Prostate gland (tissue), 2 donors: ENCODE data around the gene RAB3IP. TPM values are rescaled to one million over a fixed set of nuclear protein-coding genes. Genes with fewer than 3 reads are reported as not detected.

ENCODE experiments used
- DNase-seq: peaks from one replicate; pipeline ENCODE4 v3.0.0-alpha.2; 2019; ENCODE audit warnings: low spot score
- H3K27ac ChIP-seq, 2 donors: fragments of 200-600 bp; sonication (generic); 2 replicates each; pipeline ENCODE4 v1.5.1; 2017 to 2019
- H3K27me3 ChIP-seq: fragments of 200-600 bp; sonication (generic); replicated peaks from 2 replicates; pipeline ENCODE4 v1.5.1; 2019; ENCODE audit not compliant: insufficient read depth
- H3K36me3 ChIP-seq, 2 donors: fragments of 200-600 bp; sonication (generic); 1 replicate in 1 of 2; 2 replicates in 1 of 2; pipeline versions ENCODE4 v1.5.1 to v1.8.1; 2017 to 2019
- H3K4me1 ChIP-seq: fragments of 200-600 bp; sonication (generic); replicated peaks from 2 replicates; pipeline ENCODE4 v1.5.1; 2019
- H3K4me3 ChIP-seq, 2 donors: fragments of 200-600 bp; sonication (generic); 2 replicates each; pipeline ENCODE4 v1.5.1; 2017 to 2019
- H3K9me3 ChIP-seq: fragments of 200-600 bp; sonication (generic); 2 replicates; pipeline ENCODE4 v1.5.1; 2017
- CTCF ChIP-seq, 4 experiments: fragments of 200-600 bp in 2 of 4; fragments of 450-650 bp in 2 of 4; sonication (generic) in 2 of 4; IDR thresholded peaks; 1 replicate in 3 of 4; 2 replicates in 1 of 4; pipeline ENCODE4 v1.5.1; 2016 to 2019; ENCODE audit warnings: antibody characterized with exemption in 4 of 4, mild to moderate bottlenecking in 2 of 4, moderate library complexity in 2 of 4
- POLR2A ChIP-seq: fragments of 450-650 bp; IDR thresholded peaks from one replicate; pipeline ENCODE4 v1.6.1; 2016; ENCODE audit warnings: antibody characterized with exemption, mild to moderate bottlenecking
- POLR2AphosphoS5 ChIP-seq: sonication (generic); formaldehyde crosslinking; IDR thresholded peaks from one replicate; pipeline ENCODE4 v1.6.1; 2017; ENCODE audit warnings: antibody characterized with exemption
- WGBS: methylation state at CpG from one replicate; pipeline ENCODE4 v1.1.5; 2018; 5-methylcytosine and 5-hydroxymethylcytosine counted together
- intact Hi-C: fragments of 100-400 bp; cut with DNase I; formaldehyde crosslinking; loops from one replicate; pipeline ENCODE4 v1.14.2; 2022
- total RNA-seq, 2 donors: library from RNA; depleted of rRNA; stranded (reverse); fragments of >200 nt; gene quantifications; one replicate each; pipeline ENCODE4 v1.1.0, GENCODE V29; 2016

Gene RAB3IP
- total RNA-seq, 2 donors from 2014 or later = 35.2 to 40.3 TPM

- no peaks in the 10 kb centered on the region for H3K9me3 ChIP-seq
- no peaks in the 10 kb centered on the region for H3K27me3 ChIP-seq
- intact Hi-C loops = no loop called here
- TF ChIP-seq CTCF (IDR thresholded peaks at IDR 0.05) = no peak
- TF ChIP-seq POLR2A = no peak
- peak; percentile 37 for TF ChIP-seq POLR2AphosphoS5
- peak; percentile 11 for DNase-seq
- no peaks in the 10 kb centered on the region for H3K4me1 ChIP-seq
- H3K36me3 ChIP-seq = no peaks in the 10 kb centered on the region
- WGBS = 14% methylated on average over 3 of the region's 3 CpGs
- no peak overlapping the region for H3K4me3 ChIP-seq
- no peak overlapping the region for H3K27ac ChIP-seq
Observed at GRCh38 chr12:69840727-69841126, 102.1 kb downstream of the RAB3IP start.

GRCh38 chr12:69843608-69844007 lies 104.9 kb downstream of the RAB3IP start:
- no peak overlapping the region for H3K4me3 ChIP-seq
- no peaks in the 10 kb centered on the region for H3K9me3 ChIP-seq
- H3K27ac ChIP-seq = no peak overlapping the region
- DNase-seq = no peak
- H3K36me3 ChIP-seq = no peaks in the 10 kb centered on the region
- intact Hi-C loops = no loop called here
- no peaks in the 10 kb centered on the region for H3K27me3 ChIP-seq
- TF ChIP-seq POLR2AphosphoS5 (no peak), CTCF (IDR thresholded peaks at IDR 0.05) (no peak), POLR2A (no peak)
- no peaks in the 10 kb centered on the region for H3K4me1 ChIP-seq
- WGBS = 63% methylated on average over 2 of the region's 2 CpGs

GRCh38 chr12:69844416-69844815 lies 105.8 kb downstream of the RAB3IP start:
- Histone ChIP-seq H3K27me3 (no peaks in the 10 kb centered on the region), H3K27ac (no peak overlapping the region), H3K36me3 (no peaks in the 10 kb centered on the region), H3K9me3 (no peaks in the 10 kb centered on the region), H3K4me1 (no peaks in the 10 kb centered on the region), H3K4me3 (no peak overlapping the region)
- TF ChIP-seq POLR2A (no peak), POLR2AphosphoS5 (no peak), CTCF (IDR thresholded peaks at IDR 0.05) (no peak)
- WGBS = 89% methylated on average over 7 of the region's 7 CpGs
- intact Hi-C loops = no loop called here
- DNase-seq = no peak

GRCh38 chr12:69844836-69845235 lies 106.2 kb downstream of the RAB3IP start:
- WGBS = 97% methylated on average over 4 of the region's 4 CpGs
- no peak for DNase-seq
- TF ChIP-seq POLR2AphosphoS5 = no peak
- no peak for TF ChIP-seq POLR2A
- TF ChIP-seq CTCF (IDR thresholded peaks at IDR 0.05) = no peak
- intact Hi-C loops = no loop called here
- Histone ChIP-seq H3K4me1 (no peaks in the 10 kb centered on the region), H3K9me3 (no peaks in the 10 kb centered on the region), H3K27me3 (no peaks in the 10 kb centered on the region), H3K36me3 (no peaks in the 10 kb centered on the region), H3K27ac (no peak overlapping the region), H3K4me3 (no peak overlapping the region)

GRCh38 chr12:69846976-69847375 lies 108.3 kb downstream of the RAB3IP start:
- TF ChIP-seq POLR2A = no peak
- TF ChIP-seq POLR2AphosphoS5 = no peak
- no peak for TF ChIP-seq CTCF (IDR thresholded peaks at IDR 0.05)
- no peak for DNase-seq
- Histone ChIP-seq H3K27ac (no peak overlapping the region), H3K4me1 (no peaks in the 10 kb centered on the region), H3K27me3 (no peaks in the 10 kb centered on the region), H3K36me3 (no peaks in the 10 kb centered on the region), H3K9me3 (no peaks in the 10 kb centered on the region), H3K4me3 (no peak overlapping the region)
- intact Hi-C loops = no loop called here
